Panc1 (cell line): ENCODE results near the gene CLCN2.

Source experiments
- POLR2AphosphoS5 ChIP-seq: IDR thresholded peaks from 2 replicates; pipeline ENCODE4 v1.6.1; 2012; ENCODE audit warnings: mild to moderate bottlenecking, low read depth, low read length, moderate library complexity
- TF ChIP-seq, protein P1 (sequence below): fragments of 450-650 bp; IDR thresholded peaks from 2 replicates; pipeline ENCODE4 v1.5.1; 2017; ENCODE audit warnings: mild to moderate bottlenecking

DNA sequence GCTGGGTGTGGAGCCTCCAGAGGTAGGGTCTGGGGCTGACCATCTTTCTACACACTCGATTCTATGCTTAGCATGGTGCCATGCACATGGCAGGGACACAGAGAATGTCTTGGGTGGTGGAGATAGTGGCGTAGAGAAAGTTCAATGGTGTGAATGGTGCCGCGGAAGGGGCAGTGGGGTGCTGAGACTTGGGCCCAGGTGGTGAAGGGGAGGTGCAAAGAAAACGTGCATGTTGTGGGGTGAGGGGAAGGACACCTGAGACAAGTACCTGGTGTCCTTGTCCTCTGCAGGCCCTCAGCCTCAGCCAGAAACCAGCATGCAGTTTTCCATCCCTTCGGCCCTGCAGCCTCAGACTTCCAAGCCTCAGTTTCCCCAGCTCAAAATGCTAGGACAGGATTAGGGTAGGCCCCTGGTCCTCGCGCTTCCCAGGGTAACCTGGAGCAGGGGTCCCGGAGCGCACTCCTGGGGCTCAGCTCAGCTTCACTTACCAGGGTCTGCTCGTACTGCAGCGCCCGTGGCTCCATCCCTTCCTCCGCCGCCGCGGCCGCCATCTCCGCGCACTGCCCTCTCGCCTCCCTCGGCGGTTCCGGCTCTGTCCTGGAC lies 375 bp downstream of the CLCN2 start:
- TF ChIP-seq POLR2AphosphoS5: no peak
- TF ChIP-seq, protein P1, sequence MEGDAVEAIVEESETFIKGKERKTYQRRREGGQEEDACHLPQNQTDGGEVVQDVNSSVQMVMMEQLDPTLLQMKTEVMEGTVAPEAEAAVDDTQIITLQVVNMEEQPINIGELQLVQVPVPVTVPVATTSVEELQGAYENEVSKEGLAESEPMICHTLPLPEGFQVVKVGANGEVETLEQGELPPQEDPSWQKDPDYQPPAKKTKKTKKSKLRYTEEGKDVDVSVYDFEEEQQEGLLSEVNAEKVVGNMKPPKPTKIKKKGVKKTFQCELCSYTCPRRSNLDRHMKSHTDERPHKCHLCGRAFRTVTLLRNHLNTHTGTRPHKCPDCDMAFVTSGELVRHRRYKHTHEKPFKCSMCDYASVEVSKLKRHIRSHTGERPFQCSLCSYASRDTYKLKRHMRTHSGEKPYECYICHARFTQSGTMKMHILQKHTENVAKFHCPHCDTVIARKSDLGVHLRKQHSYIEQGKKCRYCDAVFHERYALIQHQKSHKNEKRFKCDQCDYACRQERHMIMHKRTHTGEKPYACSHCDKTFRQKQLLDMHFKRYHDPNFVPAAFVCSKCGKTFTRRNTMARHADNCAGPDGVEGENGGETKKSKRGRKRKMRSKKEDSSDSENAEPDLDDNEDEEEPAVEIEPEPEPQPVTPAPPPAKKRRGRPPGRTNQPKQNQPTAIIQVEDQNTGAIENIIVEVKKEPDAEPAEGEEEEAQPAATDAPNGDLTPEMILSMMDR: no peak
